ENCODE data around the gene RPL3.

DNA sequence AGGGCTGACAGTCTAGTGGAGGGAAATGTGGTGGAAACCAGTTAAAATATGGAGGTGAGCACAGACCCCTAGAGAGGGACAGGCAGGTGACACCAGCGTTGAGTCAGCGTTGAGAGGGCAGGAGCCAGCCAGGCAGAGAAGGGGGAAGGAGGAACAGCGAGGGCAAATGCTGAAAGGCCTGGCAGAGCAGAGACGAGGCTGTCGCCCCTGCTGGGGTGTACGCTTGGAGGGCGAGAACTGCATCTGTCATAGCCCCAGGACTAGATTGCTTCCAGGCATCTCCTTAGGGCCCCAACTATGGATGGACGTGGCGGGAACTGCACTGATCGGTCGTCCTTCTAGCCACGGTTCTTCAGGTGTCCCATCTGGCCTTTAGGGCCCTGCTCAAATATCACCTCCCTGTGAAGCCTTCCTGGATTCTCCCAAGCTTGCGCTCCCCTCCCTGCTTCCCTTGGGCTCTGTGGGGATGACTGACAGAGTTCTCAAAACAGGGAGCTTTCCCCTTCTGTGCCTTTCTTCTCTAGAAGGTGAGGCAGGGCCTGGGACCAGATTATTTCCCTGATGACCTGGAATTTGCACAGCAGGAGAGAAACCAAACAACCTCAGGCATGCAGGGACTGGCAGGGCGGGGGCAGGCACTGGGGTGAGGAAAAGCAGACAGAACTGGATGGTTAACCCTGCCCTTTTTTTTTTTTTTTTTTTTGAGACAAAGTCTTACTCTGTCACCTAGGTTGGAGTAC lies 41.4 kb upstream of the RPL3 start:
- TF ChIP-seq, protein P1, sequence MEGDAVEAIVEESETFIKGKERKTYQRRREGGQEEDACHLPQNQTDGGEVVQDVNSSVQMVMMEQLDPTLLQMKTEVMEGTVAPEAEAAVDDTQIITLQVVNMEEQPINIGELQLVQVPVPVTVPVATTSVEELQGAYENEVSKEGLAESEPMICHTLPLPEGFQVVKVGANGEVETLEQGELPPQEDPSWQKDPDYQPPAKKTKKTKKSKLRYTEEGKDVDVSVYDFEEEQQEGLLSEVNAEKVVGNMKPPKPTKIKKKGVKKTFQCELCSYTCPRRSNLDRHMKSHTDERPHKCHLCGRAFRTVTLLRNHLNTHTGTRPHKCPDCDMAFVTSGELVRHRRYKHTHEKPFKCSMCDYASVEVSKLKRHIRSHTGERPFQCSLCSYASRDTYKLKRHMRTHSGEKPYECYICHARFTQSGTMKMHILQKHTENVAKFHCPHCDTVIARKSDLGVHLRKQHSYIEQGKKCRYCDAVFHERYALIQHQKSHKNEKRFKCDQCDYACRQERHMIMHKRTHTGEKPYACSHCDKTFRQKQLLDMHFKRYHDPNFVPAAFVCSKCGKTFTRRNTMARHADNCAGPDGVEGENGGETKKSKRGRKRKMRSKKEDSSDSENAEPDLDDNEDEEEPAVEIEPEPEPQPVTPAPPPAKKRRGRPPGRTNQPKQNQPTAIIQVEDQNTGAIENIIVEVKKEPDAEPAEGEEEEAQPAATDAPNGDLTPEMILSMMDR (IDR thresholded peaks at IDR 0.05; ENCODE audit: low read depth, low read length): no peak
- TF ChIP-seq POLR2A (IDR thresholded peaks at IDR 0.05; ENCODE audit: extremely low read depth, insufficient read length): no peak
